ENCODE measurements around the gene TNFRSF1B. TPM values are rescaled to one million over a fixed set of nuclear protein-coding genes. Genes with fewer than 3 reads are reported as not detected.

TNFRSF1B gene
- total and polyA plus RNA-seq, 2 experiments from 2014 or later = 0.91 to 4.1 TPM

DNA sequence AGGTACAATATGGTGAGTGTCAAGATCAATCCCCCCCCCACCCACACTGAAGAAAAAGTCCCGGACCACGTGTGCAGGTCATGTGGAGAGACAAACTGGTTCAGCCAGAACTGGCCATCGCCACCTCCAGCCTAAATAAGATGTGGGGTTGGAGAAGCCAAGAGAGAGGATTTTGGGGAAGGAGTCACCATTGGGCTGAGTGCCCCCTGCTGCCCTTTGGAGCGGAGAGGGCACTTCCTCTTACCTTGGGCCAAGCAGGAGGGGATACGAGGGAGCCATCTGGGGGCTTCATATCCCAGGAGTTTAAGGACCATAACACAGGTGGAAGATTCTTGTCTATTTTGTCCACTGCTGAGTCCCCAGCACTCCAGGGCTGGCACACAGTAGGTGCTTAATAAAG is 2.6 kb upstream of the TNFRSF1B start:
- Histone ChIP-seq H3K27me3 (ENCODE audit: insufficient read depth) (peaks cover 38% of the 10 kb centered on the region), H3F3A (replicated peaks; ENCODE audit: low read depth) (no peaks in the 10 kb centered on the region), H3K9me2 (ENCODE audit: insufficient read depth) (no peaks in the 10 kb centered on the region), H2AFZ (no peak overlapping the region), H3K4me2 (no peak overlapping the region), H3K36me3 (ENCODE audit: insufficient read depth) (no peaks in the 10 kb centered on the region; the same call in 1 of the 2 replicates), H3K79me2 (replicated peaks; ENCODE audit: insufficient read depth) (no peaks in the 10 kb centered on the region), H3K27ac (ENCODE audit: low read depth) (no peak overlapping the region), H3K4me1 (ENCODE audit: insufficient read depth) (no peaks in the 10 kb centered on the region; the same call in 1 of the 2 replicates), H4K20me1 (replicated peaks; ENCODE audit: insufficient read depth) (no peaks in the 10 kb centered on the region), H3K4me3 (no peak overlapping the region)
- DNase-seq (ENCODE audit: low spot score) = no peak
- Mint-ChIP-seq H3K4me1 (peaks cover 12% of the 10 kb centered on the region; the same call in 2 of the 3 replicates), H3K36me3 (ENCODE audit: low read depth) (no peaks in the 10 kb centered on the region), H3K27me3 (ENCODE audit: insufficient read depth, low read depth, poor library complexity) (peaks cover 20% of the 10 kb centered on the region), H3K27ac (no peak overlapping the region), H3K9me3 (no peaks in the 10 kb centered on the region), H3K4me3 (no peak overlapping the region; the same call in 2 of the 3 replicates)
- TF ChIP-seq CTCF (conservative IDR thresholded peaks at IDR 0.05; ENCODE audit: low read depth in 2 of 2) (no peak), REST (IDR thresholded peaks at IDR 0.05; ENCODE audit: unreplicated experiment) (no peak), ZNF331 (CRISPR knock-in tag; IDR thresholded peaks at IDR 0.05; ENCODE audit: low read depth) (no peak), EZH2 (IDR thresholded peaks at IDR 0.05; ENCODE audit: low read depth, unreplicated experiment) (no peak), ZNF114 (CRISPR knock-in tag; IDR thresholded peaks at IDR 0.05) (no peak), JUNB (IDR thresholded peaks at IDR 0.05; ENCODE audit: unreplicated experiment) (no peak), ZNF462 (CRISPR knock-in tag; IDR thresholded peaks at IDR 0.05) (no peak), CREB1 (CRISPR knock-in tag; IDR thresholded peaks at IDR 0.05; ENCODE audit: low read depth) (no peak), ETS1 (IDR thresholded peaks at IDR 0.05) (no peak), NANOG (IDR thresholded peaks at IDR 0.05; ENCODE audit: borderline replicate concordance) (no peak), EZH2phosphoT487 (IDR thresholded peaks at IDR 0.05; ENCODE audit: unreplicated experiment) (no peak), STAT1 (IDR thresholded peaks at IDR 0.05; ENCODE audit: unreplicated experiment) (no peak), POLR2AphosphoS5 (IDR thresholded peaks at IDR 0.05; ENCODE audit: low read depth) (no peak)
- ATAC-seq = no peak

All from GM23338 (cell line).